A673 (cell line): ENCODE data around the gene BCAR1. TPM values are rescaled to one million over a fixed set of nuclear protein-coding genes. Genes with fewer than 3 reads are reported as not detected.
A peak's percentile ranks its signal among the peaks of the same experiment; 100 is the strongest.
"Not testable (repeated sequence)": the region's sequence is repeated elsewhere in the genome, so short reads cannot be mapped to it uniquely, and the experiment has no call there.

Experiments used
- BruUV-seq: library from RNA; stranded (reverse); fragments of 400-500 nt; replicated peaks from 2 replicates; lab custom pipeline; 2021; lab: Mats Ljungman, UMichigan
- CTCF ChIA-PET: fragments of 300-600 bp; sonication (Branson Sonifier 250); formaldehyde crosslinking; loops from one replicate; lab custom pipeline; 2022; ENCODE audit warnings: antibody characterized with exemption; lab: Charles Lee
- POLR2A ChIA-PET: fragments of 300-600 bp; sonication (Branson Sonifier 250); formaldehyde crosslinking; loops from one replicate; lab custom pipeline; 2022; ENCODE audit warnings: antibody characterized with exemption; ENCODE audit not compliant: low non-redundant PET; lab: Charles Lee
- DNase-seq: peaks from one replicate; pipeline ENCODE4 v3.0.0-alpha.2; 2015; ENCODE audit warnings: low spot score
- H3K27ac ChIP-seq: fragments of 200-600 bp; sonication (generic); 2 replicates; pipeline ENCODE4 v1.5.1; 2016; ENCODE audit warnings: mixed run types, low read depth, mild to moderate bottlenecking, mixed read lengths, antibody characterized with exemption, low read length; ENCODE audit not compliant: poor library complexity, severe bottlenecking
- H3K27me3 ChIP-seq: fragments of 200-600 bp; sonication (generic); replicated peaks from 2 replicates; pipeline ENCODE4 v1.6.1; 2017; ENCODE audit warnings: mixed run types, low read depth, mild to moderate bottlenecking, mixed read lengths, antibody characterized with exemption, low read length; ENCODE audit not compliant: insufficient read depth, poor library complexity
- H3K36me3 ChIP-seq: fragments of 200-600 bp; sonication (generic); 2 replicates; pipeline ENCODE4 v1.6.1; 2016; ENCODE audit warnings: mixed run types, mild to moderate bottlenecking, mixed read lengths, antibody characterized with exemption, low read length; ENCODE audit not compliant: insufficient read depth, poor library complexity, severe bottlenecking
- H3K4me1 ChIP-seq: fragments of 200-600 bp; sonication (generic); 2 replicates; pipeline ENCODE4 v1.6.1; 2017; ENCODE audit warnings: mixed run types, mild to moderate bottlenecking, mixed read lengths, antibody characterized with exemption, low read length; ENCODE audit not compliant: insufficient read depth, poor library complexity, severe bottlenecking
- H3K4me3 ChIP-seq: fragments of 200-600 bp; sonication (generic); 2 replicates; pipeline ENCODE4 v1.5.1; 2016; ENCODE audit warnings: low read depth, mixed run types, mild to moderate bottlenecking, mixed read lengths, low read length; ENCODE audit not compliant: poor library complexity, severe bottlenecking
- H3K9me3 ChIP-seq: fragments of 200-600 bp; sonication (generic); 2 replicates; pipeline ENCODE4 v1.6.1; 2016; ENCODE audit warnings: mixed run types, low read depth, mild to moderate bottlenecking, mixed read lengths, antibody characterized with exemption, low read length; ENCODE audit not compliant: poor library complexity, severe bottlenecking
- EZH2 ChIP-seq: fragments of 200-600 bp; sonication (generic); IDR thresholded peaks from 2 replicates; pipeline ENCODE4 v1.6.1; 2017; ENCODE audit warnings: borderline replicate concordance, low read depth, mild to moderate bottlenecking, mixed read lengths, antibody characterized with exemption, low read length; ENCODE audit not compliant: poor library complexity, severe bottlenecking
- intact Hi-C: fragments of 100-400 bp; cut with micrococcal nuclease; formaldehyde crosslinking; loops from one replicate; pipeline ENCODE4 v1.10.0; 2022; ENCODE audit not compliant: unreplicated experiment
- total RNA-seq: library from RNA; stranded (reverse); gene quantifications from 2 replicates; pipeline ENCODE4 v1.2.3, GENCODE V29; 2021
- TF ChIP-seq, protein P1 (sequence below): fragments of 300-800, 200-600 bp; sonication (generic); conservative IDR thresholded peaks from 2 replicates; pipeline ENCODE4 v1.5.1; 2017; ENCODE audit warnings: low read depth, mild to moderate bottlenecking, antibody characterized with exemption, low read length, moderate library complexity, mixed read lengths

The BCAR1 gene
- total RNA-seq, 1 experiment from 2014 or later, result 42.2 TPM

- BruUV-seq, result no TSS peak
- H3K27ac ChIP-seq, result no peak overlapping the region
- TF ChIP-seq EZH2, result no peak
- TF ChIP-seq, protein P1, sequence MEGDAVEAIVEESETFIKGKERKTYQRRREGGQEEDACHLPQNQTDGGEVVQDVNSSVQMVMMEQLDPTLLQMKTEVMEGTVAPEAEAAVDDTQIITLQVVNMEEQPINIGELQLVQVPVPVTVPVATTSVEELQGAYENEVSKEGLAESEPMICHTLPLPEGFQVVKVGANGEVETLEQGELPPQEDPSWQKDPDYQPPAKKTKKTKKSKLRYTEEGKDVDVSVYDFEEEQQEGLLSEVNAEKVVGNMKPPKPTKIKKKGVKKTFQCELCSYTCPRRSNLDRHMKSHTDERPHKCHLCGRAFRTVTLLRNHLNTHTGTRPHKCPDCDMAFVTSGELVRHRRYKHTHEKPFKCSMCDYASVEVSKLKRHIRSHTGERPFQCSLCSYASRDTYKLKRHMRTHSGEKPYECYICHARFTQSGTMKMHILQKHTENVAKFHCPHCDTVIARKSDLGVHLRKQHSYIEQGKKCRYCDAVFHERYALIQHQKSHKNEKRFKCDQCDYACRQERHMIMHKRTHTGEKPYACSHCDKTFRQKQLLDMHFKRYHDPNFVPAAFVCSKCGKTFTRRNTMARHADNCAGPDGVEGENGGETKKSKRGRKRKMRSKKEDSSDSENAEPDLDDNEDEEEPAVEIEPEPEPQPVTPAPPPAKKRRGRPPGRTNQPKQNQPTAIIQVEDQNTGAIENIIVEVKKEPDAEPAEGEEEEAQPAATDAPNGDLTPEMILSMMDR, result no peak
Measured at GRCh38 chr16:75241955-75242354, 9.5 kb downstream of the BCAR1 start.

DNA sequence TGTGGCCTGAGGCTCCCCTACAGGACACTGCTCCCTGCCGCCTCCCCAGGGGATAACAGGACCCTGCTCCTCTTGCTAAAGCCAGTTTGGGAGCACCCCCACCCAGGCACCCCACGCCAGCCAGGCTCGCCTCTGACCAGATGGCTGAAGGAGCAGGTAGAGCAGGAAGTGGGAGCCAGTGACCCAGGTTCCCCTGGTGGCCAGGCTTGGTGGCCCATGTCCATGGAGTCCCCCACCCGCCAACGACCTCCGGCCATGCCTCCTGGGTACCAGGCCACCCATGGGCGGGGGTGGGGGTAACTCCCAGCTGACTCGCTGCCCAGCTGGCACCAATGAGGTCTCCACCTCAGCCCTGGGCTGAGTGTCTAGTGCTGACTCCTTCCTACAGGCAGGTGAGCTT, 10.0 kb downstream of the BCAR1 start:
- Histone ChIP-seq H3K4me3 (no peak overlapping the region), H3K4me1 (peaks cover 53% of the 10 kb centered on the region), H3K27me3 (no peaks in the 10 kb centered on the region), H3K9me3 (no peaks in the 10 kb centered on the region), H3K36me3 (peaks cover 4% of the 10 kb centered on the region), H3K27ac (no peak overlapping the region)
- intact Hi-C loops, result no loop called here
- TF ChIP-seq EZH2, result no peak
- TF ChIP-seq, protein P1, result no peak
- ChIA-PET CTCF (no interaction called here), POLR2A (no interaction called here)
- no peak for DNase-seq
- BruUV-seq, result no TSS peak

More at GRCh38 chr16:75241955-75242354, 9.5 kb downstream of the BCAR1 start:
- no peak for DNase-seq
- Histone ChIP-seq H3K4me1 (peaks cover 53% of the 10 kb centered on the region), H3K4me3 (no peak overlapping the region), H3K36me3 (peaks cover under 1% of the 10 kb centered on the region), H3K27me3 (no peaks in the 10 kb centered on the region), H3K9me3 (no peaks in the 10 kb centered on the region)
- intact Hi-C loops, result no loop called here
- POLR2A ChIA-PET, result no interaction called here
- CTCF ChIA-PET, result no interaction called here

- DNase-seq, result peak; percentile 34
- BruUV-seq, POLR2A ChIA-PET, H3K9me3 ChIP-seq, CTCF ChIA-PET, H3K27me3 ChIP-seq, H3K4me3 ChIP-seq, intact Hi-C loops, H3K36me3 ChIP-seq: not testable (repeated sequence)
- TF ChIP-seq, protein P1, result 0 out of 2 replicates have a peak, but pooled peaks have one; percentile 29
- Histone ChIP-seq H3K27ac (peak overlapping the region; percentile 27), H3K4me1 (peaks cover 53% of the 10 kb centered on the region)
Measured at GRCh38 chr16:75240633-75241032, 10.8 kb downstream of the BCAR1 start.
